Measurements from ENCODE around the gene FBXO38.

The FBXO38 gene

GRCh38 chr5:148477429-148477828 lies 93.7 kb downstream of the FBXO38 start:
- no peak for DNase-seq

DNA sequence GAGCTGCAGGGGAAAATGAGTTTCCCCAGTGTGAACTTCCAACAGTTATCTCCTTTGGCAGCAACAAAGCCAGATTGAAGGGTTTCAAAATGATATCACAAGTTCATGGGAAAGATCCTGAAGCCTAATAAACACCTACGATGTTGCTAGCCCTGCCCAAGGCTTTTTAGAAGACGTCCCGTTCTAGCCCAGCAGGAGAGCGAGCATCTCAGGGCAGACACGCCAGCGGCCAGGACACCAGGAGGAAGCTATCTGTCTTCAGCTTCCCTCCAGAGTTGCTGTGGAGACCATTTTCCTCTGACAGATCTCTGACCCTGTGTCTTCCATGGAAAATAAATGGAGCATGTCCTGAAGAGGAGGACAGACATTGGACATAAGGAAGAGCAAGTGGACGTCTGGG lies 98.4 kb downstream of the FBXO38 start:
- DNase-seq: no peak

GRCh38 chr5:148482697-148483462 lies 99.1 kb downstream of the FBXO38 start:
- DNase-seq: no peak

- no peak for DNase-seq
Measured at GRCh38 chr5:148483750-148484149, 100.0 kb downstream of the FBXO38 start.

- no peak for DNase-seq
Measured at GRCh38 chr5:148484651-148485050, 100.9 kb downstream of the FBXO38 start.

DNA sequence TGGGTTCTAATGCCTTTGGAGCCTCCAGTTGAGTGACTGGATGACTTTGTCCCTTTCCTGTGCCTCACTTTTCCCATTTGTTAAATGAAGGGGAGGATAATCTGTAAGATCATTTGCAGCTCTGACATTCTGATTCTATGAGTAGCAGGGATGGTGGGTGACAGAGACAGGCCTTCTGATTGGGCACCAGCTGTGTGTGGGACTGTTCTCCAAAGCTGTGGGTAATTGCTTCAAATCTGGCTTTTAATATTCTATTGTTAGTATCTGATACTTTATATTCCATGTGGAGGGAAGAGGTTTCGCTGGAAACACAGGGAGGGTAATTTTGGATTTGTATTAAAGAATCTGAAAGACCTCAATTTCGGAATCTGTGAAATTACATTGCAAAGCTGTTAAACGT lies 102.7 kb downstream of the FBXO38 start:
- DNase-seq: no peak

GRCh38 chr5:148488757-148489156 lies 105.0 kb downstream of the FBXO38 start:
- DNase-seq: no peak

DNA sequence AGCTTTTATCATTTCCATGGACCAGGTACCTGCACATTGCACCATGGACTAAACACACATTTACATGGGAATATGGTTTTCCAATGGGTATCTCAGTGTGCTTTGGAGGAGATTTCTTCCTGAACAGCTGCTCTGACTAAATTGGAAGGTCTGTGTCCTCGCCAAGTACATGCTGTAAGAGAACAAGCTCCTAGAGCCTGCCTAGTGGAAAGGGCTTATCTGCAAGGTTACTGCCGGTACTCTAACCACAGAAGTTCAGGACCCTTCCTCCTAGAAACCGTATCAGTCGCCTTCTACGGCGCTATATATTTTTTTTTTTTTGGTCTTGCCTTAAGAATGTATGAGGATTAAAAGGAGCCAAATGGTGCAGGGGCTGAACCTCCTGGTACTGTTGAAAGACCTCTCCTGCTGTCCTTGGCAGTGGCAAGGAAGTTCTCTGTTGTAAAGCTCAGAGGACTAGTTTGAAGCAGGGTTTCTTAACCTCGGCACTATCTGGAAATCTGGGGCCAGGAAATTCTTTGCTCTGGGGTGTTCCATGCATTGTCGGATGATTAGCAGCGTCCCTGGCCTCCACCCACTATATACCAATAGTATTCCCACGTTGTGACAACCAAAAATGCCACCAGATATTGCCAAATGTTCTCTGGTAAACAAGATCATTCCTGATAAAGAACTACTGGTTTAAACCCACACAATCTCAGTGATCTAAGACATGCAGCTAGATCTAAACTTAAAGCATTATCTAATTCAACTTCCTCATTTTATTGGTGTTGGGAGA lies 107.4 kb downstream of the FBXO38 start:
- DNase-seq: no peak

GRCh38 chr5:148491793-148492184 lies 108.0 kb downstream of the FBXO38 start:
- no peak for DNase-seq

DNA sequence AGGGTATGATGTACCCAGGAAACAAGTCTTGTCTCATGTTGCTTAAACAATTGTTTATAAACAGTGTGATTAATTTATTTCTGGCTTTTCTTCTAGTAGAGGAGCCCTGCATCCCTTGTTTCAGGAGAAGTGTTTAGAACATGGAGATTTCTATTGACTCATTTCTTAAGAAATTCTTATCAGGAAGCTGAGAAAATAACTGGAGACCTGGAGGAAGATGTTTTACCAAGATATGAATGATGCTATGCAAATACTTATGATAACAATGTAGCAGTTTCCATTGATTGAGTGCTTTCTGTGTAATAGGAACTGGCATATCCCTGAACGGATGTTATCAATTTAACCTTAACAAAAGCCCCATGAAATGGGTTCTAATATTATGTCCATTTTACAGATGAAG lies 108.6 kb downstream of the FBXO38 start:
- DNase-seq: no peak

All from GOT3 (cell line).